GM12878 (cell line): ENCODE results near the gene ABCB8. TPM values are rescaled to one million over a fixed set of nuclear protein-coding genes. Genes with fewer than 3 reads are reported as not detected.

ENCODE experiments used
- ATAC-seq: fragments of 200-7000 bp; cut with Tn5 transposase; 3 replicates; pipeline ENCODE4 v1.9.1; 2020; ENCODE audit warnings: mild to moderate bottlenecking, moderate library complexity
- BruUV-seq: library from RNA; stranded (reverse); fragments of 400-500 nt; replicated peaks from 2 replicates; lab custom pipeline; 2021; lab: Mats Ljungman, UMichigan
- CTCF ChIA-PET: fragments of 300-600 bp; sonication (Branson Sonifier 250); formaldehyde crosslinking; extraction: SDS; loops from one replicate; lab custom pipeline; 2021; ENCODE audit warnings: inconsistent platforms; lab: Yijun Ruan, JAX
- POLR2A ChIA-PET: fragments of 350-600 bp; formaldehyde crosslinking; extraction: SDS; loops from one replicate; lab custom pipeline; 2021; ENCODE audit warnings: inconsistent platforms; lab: Charles Lee
- RAD21 ChIA-PET: fragments of 300-600 bp; sonication (Branson Sonifier 250); formaldehyde crosslinking; loops from one replicate; lab custom pipeline; 2023; ENCODE audit warnings: antibody characterized with exemption; ENCODE audit not compliant: unreplicated experiment; lab: Charles Lee
- SMC1A ChIA-PET: fragments of 300-600 bp; sonication (Branson Sonifier 250); formaldehyde crosslinking; loops from one replicate; lab custom pipeline; 2023; ENCODE audit not compliant: unreplicated experiment, uncharacterized antibody; lab: Charles Lee
- DNase-seq: peaks from one replicate; pipeline ENCODE4 v3.0.0-alpha.2; 2011; ENCODE audit warnings: low read depth, low spot score
- FAIRE-seq: peaks from 3 replicates; lab custom pipeline; 2011; peaks lifted over from hg19 to GRCh38; lab: Jason Lieb, UNC
- H2AFZ ChIP-seq: 2 replicates; pipeline ENCODE4 v1.6.0; 2011; ENCODE audit warnings: low read depth, low read length, control low read depth; ENCODE audit not compliant: control insufficient read depth
- H3K27ac ChIP-seq: 2 replicates; pipeline ENCODE4 v1.5.1; 2011; ENCODE audit warnings: control low read depth; ENCODE audit not compliant: control insufficient read depth, insufficient read depth
- H3K27me3 ChIP-seq, 2 experiments: replicated peaks in 1 of 2; 2 replicates each; pipeline versions ENCODE4 v1.6.0 to v1.6.1; 2011; ENCODE audit warnings: low read length in 1 of 2; ENCODE audit not compliant: control insufficient read depth in 2 of 2, insufficient read depth in 2 of 2
- H3K36me3 ChIP-seq, 2 experiments: 2 replicates each; pipeline ENCODE4 v1.5.1; 2011; ENCODE audit warnings: low read length in 1 of 2; ENCODE audit not compliant: control insufficient read depth in 2 of 2, insufficient read depth in 2 of 2
- H3K4me1 ChIP-seq: 2 replicates; pipeline ENCODE4 v1.6.1; 2011; ENCODE audit warnings: mild to moderate bottlenecking, low read length, moderate library complexity, mixed read lengths; ENCODE audit not compliant: control insufficient read depth, insufficient read depth
- H3K4me2 ChIP-seq: 2 replicates; pipeline ENCODE4 v1.6.0; 2011; ENCODE audit warnings: control low read depth; ENCODE audit not compliant: control insufficient read depth, insufficient read depth
- H3K4me3 ChIP-seq: fragments of 200-600 bp; sonication (generic); 2 replicates; pipeline ENCODE4 v1.5.1; 2016
- H3K79me2 ChIP-seq: 2 replicates; pipeline ENCODE4 v1.6.0; 2011; ENCODE audit warnings: low read length; ENCODE audit not compliant: control insufficient read depth, insufficient read depth
- H3K9ac ChIP-seq: 2 replicates; pipeline ENCODE4 v1.8.0; 2011; ENCODE audit warnings: low read length, control low read depth, mixed read lengths; ENCODE audit not compliant: control insufficient read depth, insufficient read depth
- H3K9me3 ChIP-seq: replicated peaks from 3 replicates; pipeline ENCODE4 v1.5.1; 2011; ENCODE audit warnings: mild to moderate bottlenecking, low read length; ENCODE audit not compliant: control insufficient read depth, insufficient read depth
- H4K20me1 ChIP-seq: 2 replicates; pipeline ENCODE4 v1.6.0; 2011; ENCODE audit not compliant: control insufficient read depth, insufficient read depth
- CHD1 ChIP-seq: IDR thresholded peaks from 2 replicates; pipeline ENCODE4 v1.6.1; 2012; ENCODE audit warnings: low read depth, low read length, improper control_type of control experiment
- CREM ChIP-seq: IDR thresholded peaks from 2 replicates; pipeline ENCODE4 v1.6.1; 2014; ENCODE audit warnings: antibody characterized with exemption, low read depth
- ESRRA ChIP-seq: IDR thresholded peaks from 2 replicates; pipeline ENCODE4 v1.6.1; 2012; ENCODE audit warnings: mild to moderate bottlenecking, low read length, improper control_type of control experiment
- FOS ChIP-seq: IDR thresholded peaks from 3 replicates; pipeline ENCODE4 v1.6.1; 2011; ENCODE audit warnings: borderline replicate concordance; ENCODE audit not compliant: insufficient read length; ENCODE audit errors: extremely low read depth
- HCFC1 ChIP-seq: fragments of 150-350 bp; IDR thresholded peaks from 2 replicates; pipeline ENCODE4 v1.6.1; 2014; ENCODE audit warnings: low read length
- HDGF ChIP-seq: fragments of 450-650 bp; IDR thresholded peaks from 2 replicates; pipeline ENCODE4 v1.6.1; 2016; ENCODE audit warnings: antibody characterized with exemption
- IKZF1 ChIP-seq: fragments of 450-650 bp; conservative IDR thresholded peaks from 2 replicates; pipeline ENCODE4 v1.6.1; 2017; ENCODE audit warnings: antibody characterized with exemption, mild to moderate bottlenecking
- KLF5 ChIP-seq: fragments of 450-650 bp; IDR thresholded peaks from 2 replicates; pipeline ENCODE4 v1.6.1; 2014; ENCODE audit warnings: mild to moderate bottlenecking; ENCODE audit not compliant: partially characterized antibody
- RUNX3 ChIP-seq: IDR thresholded peaks from 2 replicates; pipeline ENCODE4 v1.6.1; 2012; ENCODE audit warnings: low read length, inconsistent platforms
- SIX5 ChIP-seq: IDR thresholded peaks from 2 replicates; pipeline ENCODE4 v1.6.1; 2011; ENCODE audit warnings: mild to moderate bottlenecking, low read depth, low read length, moderate library complexity; ENCODE audit not compliant: severe bottlenecking
- ZNF274 ChIP-seq: IDR thresholded peaks from one replicate; pipeline ENCODE4 v1.8.0; 2011; ENCODE audit not compliant: insufficient read length, insufficient read depth
- ZZZ3 ChIP-seq: IDR thresholded peaks from 2 replicates; pipeline ENCODE4 v1.6.1; 2011; ENCODE audit warnings: low read depth; ENCODE audit not compliant: control insufficient read depth, insufficient read length
- WGBS: methylation state at CpG from one replicate; pipeline ENCODE4 v1.1.6; 2016; ENCODE audit warnings: low lambda C conversion rate; ENCODE audit not compliant: insufficient replicate concordance, insufficient coverage; ENCODE audit errors: missing lambda C conversion rate; 5-methylcytosine and 5-hydroxymethylcytosine counted together
- in situ Hi-C: fragments of 300-500 bp; cut with MboI; formaldehyde crosslinking; loops from 9 replicates; pipeline ENCODE4 v1.14.3; 2018; ENCODE audit warnings: mixed read lengths
- intact Hi-C: fragments of 100-400 bp; cut with micrococcal nuclease; formaldehyde crosslinking; loops from one replicate; pipeline ENCODE4 v1.14.2; 2022; ENCODE audit not compliant: unreplicated experiment
- polyA plus RNA-seq, 11 experiments: library from polyadenylated mRNA; depleted of rRNA in 4 of 11; unstranded in 6 of 11; stranded (reverse) in 5 of 11; fragments of >200 nt; fragmentation: Nextera tagmentation in 4 of 11; fragmentation: Illumina TruSeq in 1 of 11; extraction: Ambion mirVana in 4 of 11; extraction: Trizol in 1 of 11; gene quantifications; 1 replicate in 1 of 11; 2 replicates in 10 of 11; pipeline versions ENCODE4 v1.2.1 to v1.2.3, GENCODE V29; 2011 to 2016; ENCODE audit warnings: inconsistent platforms in 2 of 11, missing spikeins in 2 of 11, low read depth in 1 of 11
- total RNA-seq, 4 experiments: library from RNA; depleted of rRNA in 3 of 4; stranded (reverse); fragments of >200 nt in 3 of 4; fragmentation: Illumina TruSeq in 1 of 4; extraction: Trizol in 1 of 4; gene quantifications; 2 replicates each; pipeline versions ENCODE4 v1.2.1 to v1.2.3, GENCODE V29; 2013 to 2021
- TF ChIP-seq, protein P1 (sequence below): fragments of 150-350 bp; IDR thresholded peaks from 2 replicates; pipeline ENCODE4 v1.6.1; 2014; ENCODE audit warnings: mild to moderate bottlenecking, low read depth, low read length
- TF ChIP-seq, protein P2 (sequence below): fragments of 450-650 bp; IDR thresholded peaks from 2 replicates; pipeline ENCODE4 v1.6.1; 2017; ENCODE audit warnings: borderline replicate concordance
- TF ChIP-seq, protein P3 (sequence below): IDR thresholded peaks from 2 replicates; pipeline ENCODE4 v1.6.1; 2012; ENCODE audit warnings: improper control_type of control experiment, low read depth, low read length; ENCODE audit not compliant: insufficient replicate concordance
- TF ChIP-seq, protein P4 (sequence below): IDR thresholded peaks from 2 replicates; pipeline ENCODE4 v1.6.1; 2011; ENCODE audit warnings: mild to moderate bottlenecking, low read depth, low read length, moderate library complexity; ENCODE audit not compliant: insufficient replicate concordance

ABCB8 gene
- total and polyA plus RNA-seq, 10 of the 15 experiments (the other 5 are each of a cell fraction or from before 2014, with no cell fraction given), result 0.77 to 34.8 (median 18.9) TPM

DNA sequence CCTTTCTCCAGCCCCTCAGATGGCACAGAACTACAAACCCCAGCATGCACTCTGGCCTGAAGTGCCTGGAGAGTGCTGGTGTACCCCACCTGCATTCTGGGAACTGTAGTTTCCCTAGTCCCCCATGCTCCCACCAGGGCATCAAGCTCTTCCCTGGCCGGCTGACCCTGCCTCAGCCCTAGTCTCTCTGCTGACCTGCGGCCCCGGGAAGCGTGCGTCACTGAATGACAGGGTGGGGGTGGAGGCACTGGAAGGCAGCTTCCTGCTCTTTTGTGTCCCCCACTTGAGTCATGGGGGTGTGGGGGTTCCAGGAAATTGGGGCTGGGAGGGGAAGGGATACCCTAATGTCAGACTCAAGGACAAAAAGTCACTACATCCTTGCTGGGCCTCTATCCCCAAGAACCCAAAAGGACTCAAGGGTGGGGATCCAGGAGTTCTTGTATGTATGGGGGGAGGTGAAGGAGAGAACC lies 35.4 kb upstream of the ABCB8 start:
- H3K36me3 ChIP-seq, result no peaks in the 10 kb centered on the region
- BruUV-seq, result no TSS peak
- CTCF ChIA-PET, result interaction anchor here (1.5 kb wide), 1 partner anchor 17 kb away, joined by 6 read pairs; no protein-coding TSS in a partner anchor
- no peak overlapping the region for H3K9ac ChIP-seq
- no peaks in the 10 kb centered on the region; the same call in 1 of the 2 replicates for H3K4me1 ChIP-seq
- H2AFZ ChIP-seq, result no peak overlapping the region
- no peak for FAIRE-seq
- H3K27me3 ChIP-seq, result peaks cover 0 to 1% of the 10 kb centered on the region in 2 experiments; a peak in 1 of 4 replicates
- POLR2A ChIA-PET, result no interaction called here
- H3K79me2 ChIP-seq, result no peaks in the 10 kb centered on the region
- 52% methylated on average over 5 of the region's 5 CpGs for WGBS
- RAD21 ChIA-PET, result interaction anchor here (0.7 to 1.5 kb wide), 2 partner anchors 9 to 100 kb away, joined by 3 to 4 read pairs; no protein-coding TSS in a partner anchor
- in situ Hi-C loops, result no loop called here
- H3K4me2 ChIP-seq, result no peak overlapping the region
- H4K20me1 ChIP-seq, result no peaks in the 10 kb centered on the region
- no peak overlapping the region for H3K4me3 ChIP-seq
- H3K27ac ChIP-seq, result no peak overlapping the region
- no peak for DNase-seq
- H3K9me3 ChIP-seq, result no peaks in the 10 kb centered on the region; the same call in 2 of the 3 replicates
- SMC1A ChIA-PET, result no interaction called here
- peak; percentile 83 for ATAC-seq
- intact Hi-C loops, result no loop called here
- TF ChIP-seq RUNX3, result no peak
- TF ChIP-seq KLF5, result no peak
- no peak for TF ChIP-seq ESRRA
- no peak for TF ChIP-seq ZNF274
- no peak for TF ChIP-seq CHD1
- TF ChIP-seq, protein P1, sequence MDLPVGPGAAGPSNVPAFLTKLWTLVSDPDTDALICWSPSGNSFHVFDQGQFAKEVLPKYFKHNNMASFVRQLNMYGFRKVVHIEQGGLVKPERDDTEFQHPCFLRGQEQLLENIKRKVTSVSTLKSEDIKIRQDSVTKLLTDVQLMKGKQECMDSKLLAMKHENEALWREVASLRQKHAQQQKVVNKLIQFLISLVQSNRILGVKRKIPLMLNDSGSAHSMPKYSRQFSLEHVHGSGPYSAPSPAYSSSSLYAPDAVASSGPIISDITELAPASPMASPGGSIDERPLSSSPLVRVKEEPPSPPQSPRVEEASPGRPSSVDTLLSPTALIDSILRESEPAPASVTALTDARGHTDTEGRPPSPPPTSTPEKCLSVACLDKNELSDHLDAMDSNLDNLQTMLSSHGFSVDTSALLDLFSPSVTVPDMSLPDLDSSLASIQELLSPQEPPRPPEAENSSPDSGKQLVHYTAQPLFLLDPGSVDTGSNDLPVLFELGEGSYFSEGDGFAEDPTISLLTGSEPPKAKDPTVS, result no peak
- TF ChIP-seq, protein P2, sequence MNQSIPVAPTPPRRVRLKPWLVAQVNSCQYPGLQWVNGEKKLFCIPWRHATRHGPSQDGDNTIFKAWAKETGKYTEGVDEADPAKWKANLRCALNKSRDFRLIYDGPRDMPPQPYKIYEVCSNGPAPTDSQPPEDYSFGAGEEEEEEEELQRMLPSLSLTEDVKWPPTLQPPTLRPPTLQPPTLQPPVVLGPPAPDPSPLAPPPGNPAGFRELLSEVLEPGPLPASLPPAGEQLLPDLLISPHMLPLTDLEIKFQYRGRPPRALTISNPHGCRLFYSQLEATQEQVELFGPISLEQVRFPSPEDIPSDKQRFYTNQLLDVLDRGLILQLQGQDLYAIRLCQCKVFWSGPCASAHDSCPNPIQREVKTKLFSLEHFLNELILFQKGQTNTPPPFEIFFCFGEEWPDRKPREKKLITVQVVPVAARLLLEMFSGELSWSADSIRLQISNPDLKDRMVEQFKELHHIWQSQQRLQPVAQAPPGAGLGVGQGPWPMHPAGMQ, result no peak
- peak; percentile 95 for TF ChIP-seq SIX5
- TF ChIP-seq HDGF, result no peak
- TF ChIP-seq IKZF1, result peak; percentile 51
- peak; percentile 59; the same call in 1 of the 2 replicates for TF ChIP-seq CREM
- TF ChIP-seq FOS, result no peak
- TF ChIP-seq HCFC1, result peak; percentile 90
- TF ChIP-seq, protein P3, sequence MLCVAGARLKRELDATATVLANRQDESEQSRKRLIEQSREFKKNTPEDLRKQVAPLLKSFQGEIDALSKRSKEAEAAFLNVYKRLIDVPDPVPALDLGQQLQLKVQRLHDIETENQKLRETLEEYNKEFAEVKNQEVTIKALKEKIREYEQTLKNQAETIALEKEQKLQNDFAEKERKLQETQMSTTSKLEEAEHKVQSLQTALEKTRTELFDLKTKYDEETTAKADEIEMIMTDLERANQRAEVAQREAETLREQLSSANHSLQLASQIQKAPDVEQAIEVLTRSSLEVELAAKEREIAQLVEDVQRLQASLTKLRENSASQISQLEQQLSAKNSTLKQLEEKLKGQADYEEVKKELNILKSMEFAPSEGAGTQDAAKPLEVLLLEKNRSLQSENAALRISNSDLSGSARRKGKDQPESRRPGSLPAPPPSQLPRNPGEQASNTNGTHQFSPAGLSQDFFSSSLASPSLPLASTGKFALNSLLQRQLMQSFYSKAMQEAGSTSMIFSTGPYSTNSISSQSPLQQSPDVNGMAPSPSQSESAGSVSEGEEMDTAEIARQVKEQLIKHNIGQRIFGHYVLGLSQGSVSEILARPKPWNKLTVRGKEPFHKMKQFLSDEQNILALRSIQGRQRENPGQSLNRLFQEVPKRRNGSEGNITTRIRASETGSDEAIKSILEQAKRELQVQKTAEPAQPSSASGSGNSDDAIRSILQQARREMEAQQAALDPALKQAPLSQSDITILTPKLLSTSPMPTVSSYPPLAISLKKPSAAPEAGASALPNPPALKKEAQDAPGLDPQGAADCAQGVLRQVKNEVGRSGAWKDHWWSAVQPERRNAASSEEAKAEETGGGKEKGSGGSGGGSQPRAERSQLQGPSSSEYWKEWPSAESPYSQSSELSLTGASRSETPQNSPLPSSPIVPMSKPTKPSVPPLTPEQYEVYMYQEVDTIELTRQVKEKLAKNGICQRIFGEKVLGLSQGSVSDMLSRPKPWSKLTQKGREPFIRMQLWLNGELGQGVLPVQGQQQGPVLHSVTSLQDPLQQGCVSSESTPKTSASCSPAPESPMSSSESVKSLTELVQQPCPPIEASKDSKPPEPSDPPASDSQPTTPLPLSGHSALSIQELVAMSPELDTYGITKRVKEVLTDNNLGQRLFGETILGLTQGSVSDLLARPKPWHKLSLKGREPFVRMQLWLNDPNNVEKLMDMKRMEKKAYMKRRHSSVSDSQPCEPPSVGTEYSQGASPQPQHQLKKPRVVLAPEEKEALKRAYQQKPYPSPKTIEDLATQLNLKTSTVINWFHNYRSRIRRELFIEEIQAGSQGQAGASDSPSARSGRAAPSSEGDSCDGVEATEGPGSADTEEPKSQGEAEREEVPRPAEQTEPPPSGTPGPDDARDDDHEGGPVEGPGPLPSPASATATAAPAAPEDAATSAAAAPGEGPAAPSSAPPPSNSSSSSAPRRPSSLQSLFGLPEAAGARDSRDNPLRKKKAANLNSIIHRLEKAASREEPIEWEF, result no peak
- TF ChIP-seq, protein P4, sequence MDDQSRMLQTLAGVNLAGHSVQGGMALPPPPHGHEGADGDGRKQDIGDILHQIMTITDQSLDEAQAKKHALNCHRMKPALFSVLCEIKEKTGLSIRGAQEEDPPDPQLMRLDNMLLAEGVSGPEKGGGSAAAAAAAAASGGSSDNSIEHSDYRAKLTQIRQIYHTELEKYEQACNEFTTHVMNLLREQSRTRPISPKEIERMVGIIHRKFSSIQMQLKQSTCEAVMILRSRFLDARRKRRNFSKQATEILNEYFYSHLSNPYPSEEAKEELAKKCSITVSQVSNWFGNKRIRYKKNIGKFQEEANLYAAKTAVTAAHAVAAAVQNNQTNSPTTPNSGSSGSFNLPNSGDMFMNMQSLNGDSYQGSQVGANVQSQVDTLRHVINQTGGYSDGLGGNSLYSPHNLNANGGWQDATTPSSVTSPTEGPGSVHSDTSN, result no peak
- no peak for TF ChIP-seq ZZZ3
